HepG2 (cell line): ENCODE measurements around the gene RABGAP1L. TPM values are rescaled to one million over a fixed set of nuclear protein-coding genes. Genes with fewer than 3 reads are reported as not detected.

ENCODE experiments used
- ATAC-seq: fragments of 200-7000 bp; cut with Tn5 transposase; 3 replicates; pipeline ENCODE4 v1.9.1; 2020; ENCODE audit warnings: mild to moderate bottlenecking, moderate library complexity
- BruUV-seq: library from RNA; stranded (reverse); fragments of 400-500 nt; replicated peaks from 2 replicates; lab custom pipeline; 2021; lab: Mats Ljungman, UMichigan
- CTCF ChIA-PET: fragments of 300-600 bp; formaldehyde crosslinking; extraction: SDS; loops from one replicate; lab custom pipeline; 2021; ENCODE audit warnings: low total read pairs, inconsistent platforms, low intra/inter-chr PET ratio; lab: Yijun Ruan, JAX
- POLR2A ChIA-PET: fragments of 350-600 bp; sonication (Branson Sonifier 250); formaldehyde crosslinking; loops from one replicate; lab custom pipeline; 2020; ENCODE audit warnings: antibody characterized with exemption, inconsistent platforms; lab: Yijun Ruan, JAX
- DNase-seq: peaks from one replicate; pipeline ENCODE4 v3.0.0-alpha.2; 2015; ENCODE audit warnings: low spot score
- FAIRE-seq: peaks from 3 replicates; lab custom pipeline; 2011; peaks lifted over from hg19 to GRCh38; lab: Jason Lieb, UNC
- H2AFZ ChIP-seq: one replicate; pipeline ENCODE4 v1.6.1; 2011; ENCODE audit warnings: low read length, inconsistent platforms
- H3K27ac ChIP-seq: fragments of 300-600 bp; 3 replicates; pipeline ENCODE4 v1.8.0; 2011; ENCODE audit warnings: mixed run types, mild to moderate bottlenecking, mixed read lengths, low read length, inconsistent platforms; ENCODE audit not compliant: insufficient read depth; ENCODE audit errors: extremely low read length
- H3K27me3 ChIP-seq, 2 experiments: fragments of 200-600 bp in 1 of 2; 2 replicates in 1 of 2; 3 replicates in 1 of 2; pipeline versions ENCODE4 v1.6.0 to v1.8.0; 2011; ENCODE audit warnings: low read length in 2 of 2, mild to moderate bottlenecking in 2 of 2, moderate library complexity in 2 of 2, inconsistent platforms in 1 of 2; ENCODE audit not compliant: insufficient read depth in 2 of 2, control insufficient read depth in 1 of 2
- H3K36me3 ChIP-seq, 2 experiments: fragments of 200-600 bp in 1 of 2; replicated peaks in 1 of 2; 2 replicates in 1 of 2; 3 replicates in 1 of 2; pipeline versions ENCODE4 v1.5.1 to v1.8.0; 2011; ENCODE audit warnings: low read length in 2 of 2, inconsistent platforms in 1 of 2; ENCODE audit not compliant: insufficient read depth in 2 of 2, control insufficient read depth in 1 of 2
- H3K4me1 ChIP-seq: 2 replicates; pipeline ENCODE4 v1.5.1; 2012; ENCODE audit warnings: low read length, inconsistent platforms; ENCODE audit not compliant: insufficient read depth
- H3K4me2 ChIP-seq: 2 replicates; pipeline ENCODE4 v1.6.0; 2011; ENCODE audit warnings: low read depth, low read length, inconsistent platforms
- H3K4me3 ChIP-seq, 3 experiments: fragments of 200-600 bp in 1 of 3; sonication (generic), shearing (Covaris generic) in 1 of 3; replicated peaks in 1 of 3; 2 replicates each; pipeline ENCODE4 v1.5.1; 2011 to 2016; ENCODE audit warnings: low read length in 3 of 3, inconsistent platforms in 2 of 3, low read depth in 2 of 3, mild to moderate bottlenecking in 2 of 3, control low read depth in 1 of 3, mixed read lengths in 1 of 3; ENCODE audit not compliant: insufficient read depth in 1 of 3
- H3K79me2 ChIP-seq: one replicate; pipeline ENCODE4 v1.6.1; 2011; ENCODE audit warnings: low read length, inconsistent platforms; ENCODE audit not compliant: insufficient read depth
- H3K9ac ChIP-seq: 2 replicates; pipeline ENCODE4 v1.6.0; 2011; ENCODE audit warnings: mild to moderate bottlenecking, low read depth, low read length, inconsistent platforms; ENCODE audit not compliant: insufficient read depth
- H3K9me3 ChIP-seq: 2 replicates; pipeline ENCODE4 v1.5.1; 2012; ENCODE audit warnings: mild to moderate bottlenecking, low read length
- H4K20me1 ChIP-seq: 2 replicates; pipeline ENCODE4 v1.6.0; 2011; ENCODE audit warnings: inconsistent platforms, mild to moderate bottlenecking, low read length, moderate library complexity; ENCODE audit not compliant: insufficient read depth
- DMAP1 ChIP-seq: IDR thresholded peaks from 2 replicates; pipeline ENCODE4 v1.6.1; 2016
- FOXA1 ChIP-seq, 2 experiments: fragments of 450-650 bp in 1 of 2; sonication (generic) in 1 of 2; formaldehyde crosslinking in 1 of 2; IDR thresholded peaks; 2 replicates each; pipeline versions ENCODE4 v1.4.0 to v1.6.1; 2016 to 2020; ENCODE audit warnings: missing genetic modification reagents in 1 of 2
- HNRNPLL ChIP-seq: fragments of 200-400 bp; formaldehyde crosslinking; IDR thresholded peaks from 2 replicates; pipeline ENCODE4 v1.6.1; 2017; ENCODE audit warnings: mild to moderate bottlenecking, low read depth, low read length; ENCODE audit not compliant: poor library complexity, severe bottlenecking
- MAFK ChIP-seq, 2 experiments: IDR thresholded peaks in 1 of 2; conservative IDR thresholded peaks in 1 of 2; 2 replicates each; pipeline ENCODE4 v1.6.1; 2011; ENCODE audit warnings: improper control_type of control experiment in 2 of 2, low read length in 2 of 2
- SALL1 ChIP-seq: sonication (generic); formaldehyde crosslinking; IDR thresholded peaks from 2 replicates; pipeline ENCODE4 v1.8.0; 2022; ENCODE audit warnings: mild to moderate bottlenecking, missing genetic modification reagents
- SMAD9 ChIP-seq: sonication (generic); formaldehyde crosslinking; IDR thresholded peaks from 2 replicates; pipeline ENCODE4 v1.5.1; 2020; ENCODE audit warnings: mild to moderate bottlenecking, missing genetic modification reagents
- TFDP2 ChIP-seq: sonication (generic); formaldehyde crosslinking; IDR thresholded peaks from 2 replicates; pipeline ENCODE4 v1.4.0; 2020; ENCODE audit warnings: missing genetic modification reagents
- ZNF331 ChIP-seq: sonication (generic); formaldehyde crosslinking; IDR thresholded peaks from 2 replicates; pipeline ENCODE4 v1.4.0; 2020; ENCODE audit warnings: missing genetic modification reagents
- ZNF382 ChIP-seq: sonication (generic); formaldehyde crosslinking; IDR thresholded peaks from 2 replicates; pipeline ENCODE4 v1.5.0; 2020; ENCODE audit warnings: missing genetic modification reagents, mild to moderate bottlenecking, borderline replicate concordance
- ZNF510 ChIP-seq: sonication (generic); formaldehyde crosslinking; IDR thresholded peaks from 2 replicates; pipeline ENCODE4 v1.4.0; 2020; ENCODE audit warnings: low read depth, mild to moderate bottlenecking, missing genetic modification reagents
- ZNF614 ChIP-seq: IDR thresholded peaks from 2 replicates; pipeline ENCODE4 v1.6.1; 2018; ENCODE audit warnings: missing biosample characterization, missing genetic modification reagents, inconsistent platforms, borderline replicate concordance
- ZNF7 ChIP-seq: IDR thresholded peaks from 2 replicates; pipeline ENCODE4 v1.6.1; 2016; ENCODE audit warnings: missing biosample characterization, missing genetic modification reagents
- ZNF776 ChIP-seq: sonication (generic); formaldehyde crosslinking; IDR thresholded peaks from 2 replicates; pipeline ENCODE4 v1.4.0; 2020; ENCODE audit warnings: mild to moderate bottlenecking, missing genetic modification reagents
- WGBS: methylation state at CpG from one replicate; pipeline ENCODE4 v1.1.6; 2017; ENCODE audit warnings: low lambda C conversion rate; 5-methylcytosine and 5-hydroxymethylcytosine counted together
- in situ Hi-C: cut with HindIII; loops from 2 replicates; pipeline ENCODE4 v1.10.0; 2017; ENCODE audit warnings: low pct_unique_long_range_greater_than_20kb; ENCODE audit not compliant: extremely low pct_ligation_motif_present
- intact Hi-C: fragments of 100-400 bp; cut with micrococcal nuclease; formaldehyde crosslinking; loops from one replicate; pipeline ENCODE4 v1.10.0; 2022; ENCODE audit not compliant: unreplicated experiment
- polyA plus RNA-seq, 8 experiments: library from polyadenylated mRNA; depleted of rRNA in 3 of 8; stranded (reverse) in 7 of 8; unstranded in 1 of 8; fragments of >200 nt; fragmentation: Illumina TruSeq in 4 of 8; extraction: Trizol in 4 of 8; gene quantifications; 2 replicates each; pipeline versions ENCODE4 v1.2.1 to v1.2.3, GENCODE V29; 2011 to 2016; ENCODE audit warnings: low read depth in 4 of 8, missing spikeins in 1 of 8, mixed read lengths in 1 of 8; ENCODE audit not compliant: insufficient read depth in 1 of 8
- total RNA-seq, 5 experiments: library from RNA; depleted of rRNA; stranded (reverse); fragments of >200 nt; fragmentation: Illumina TruSeq; extraction: Trizol; gene quantifications; 2 replicates each; pipeline ENCODE4 v1.2.3, GENCODE V29; 2016; ENCODE audit warnings: low read depth in 1 of 5
- TF ChIP-seq, protein P1 (sequence below): sonication (generic); formaldehyde crosslinking; IDR thresholded peaks from 2 replicates; pipeline ENCODE4 v1.5.1; 2020; ENCODE audit warnings: missing genetic modification reagents, mild to moderate bottlenecking, borderline replicate concordance
- TF ChIP-seq, protein P2 (sequence below): sonication (generic); formaldehyde crosslinking; IDR thresholded peaks from 2 replicates; pipeline ENCODE4 v1.4.0; 2020; ENCODE audit warnings: missing genetic modification reagents

RABGAP1L gene
- total and polyA plus RNA-seq, 2 of the 13 experiments (the other 11 are each of a cell fraction or from before 2014, with no cell fraction given): 7.9 to 22.6 TPM

DNA sequence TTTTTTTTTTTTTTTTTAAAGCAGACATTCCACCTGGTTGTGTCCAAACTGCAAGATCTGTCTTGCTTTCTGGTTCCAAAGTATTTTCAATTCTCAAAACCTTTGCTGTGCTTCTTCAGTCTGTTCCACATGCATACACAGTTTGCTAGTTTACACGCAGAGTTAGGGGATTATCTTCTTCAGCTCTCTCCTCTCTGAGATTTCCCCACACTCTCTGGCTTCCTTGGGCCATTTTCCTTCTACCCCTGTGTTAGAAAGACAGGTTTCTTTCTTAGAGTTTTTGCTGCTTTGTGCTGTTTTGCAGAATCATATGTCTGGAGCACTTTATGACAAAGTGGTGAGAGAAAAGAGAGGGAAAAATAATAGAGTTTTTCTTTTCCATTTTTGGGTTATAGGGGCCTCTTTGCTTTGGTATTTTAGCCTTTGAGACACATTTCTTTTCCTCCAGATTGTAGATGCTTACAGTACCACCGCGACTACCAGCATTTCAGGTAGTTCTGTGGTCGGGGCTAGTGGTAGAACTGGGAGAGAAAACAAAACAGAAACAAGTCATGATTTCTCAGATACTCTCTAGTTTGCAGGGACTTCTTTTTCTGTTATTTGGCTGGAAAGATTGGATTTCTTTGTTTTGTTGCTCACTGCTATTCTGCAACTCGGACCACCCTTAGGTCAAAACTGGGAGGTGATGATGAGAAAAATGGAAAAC is 66.3 kb downstream of the RABGAP1L start:
- no peak overlapping the region for H3K4me2 ChIP-seq
- H3K4me3 ChIP-seq: no peak overlapping the region
- no peaks in the 10 kb centered on the region for H3K27me3 ChIP-seq
- no peak for FAIRE-seq
- H2AFZ ChIP-seq: no peak overlapping the region
- DNase-seq: no peak
- no peaks in the 10 kb centered on the region for H4K20me1 ChIP-seq
- H3K9ac ChIP-seq: no peak overlapping the region
- no peaks in the 10 kb centered on the region for H3K79me2 ChIP-seq
- no TSS peak for BruUV-seq
- in situ Hi-C loops (no loop called here), intact Hi-C loops (no loop called here)
- H3K27ac ChIP-seq: no peak overlapping the region
- peaks cover 10% of the 10 kb centered on the region for H3K9me3 ChIP-seq
- no peaks in the 10 kb centered on the region for H3K4me1 ChIP-seq
- no peak for ATAC-seq
- H3K36me3 ChIP-seq: peaks cover 3 to 12% of the 10 kb centered on the region in 2 experiments; a peak in 3 of 5 replicates
- ChIA-PET CTCF (no interaction called here), POLR2A (no interaction called here)
- TF ChIP-seq HNRNPLL (no peak), SALL1 (no peak), ZNF382 (CRISPR knock-in tag) (no peak)
- 96% methylated on average over 5 of the region's 5 CpGs for WGBS

DNA sequence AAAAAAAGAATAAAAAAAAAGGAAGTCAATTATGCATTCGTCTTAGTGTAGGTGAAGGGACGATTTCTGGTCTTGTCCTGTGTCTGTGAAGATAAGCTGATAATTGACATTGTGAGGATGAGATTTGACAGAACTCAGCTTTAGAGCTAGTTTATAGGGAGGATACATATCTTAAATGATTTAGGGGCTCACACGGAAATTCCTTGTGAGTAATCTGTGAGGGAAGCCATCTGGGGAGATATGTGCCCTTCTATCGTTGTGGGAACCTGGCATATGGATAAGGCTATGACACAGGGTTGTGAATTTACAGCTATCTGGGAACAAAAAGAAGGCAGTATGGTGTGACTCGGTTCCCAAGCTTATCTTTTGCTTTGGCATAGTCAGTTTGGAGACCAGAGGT is 71.1 kb downstream of the RABGAP1L start:
- ChIA-PET POLR2A (no interaction called here), CTCF (no interaction called here)
- H3K9me3 ChIP-seq: no peaks in the 10 kb centered on the region
- H3K27me3 ChIP-seq: no peaks in the 10 kb centered on the region
- DNase-seq (no peak), FAIRE-seq (no peak), ATAC-seq (no peak)
- intact Hi-C loops (no loop called here), in situ Hi-C loops (no loop called here)
- H3K4me2 ChIP-seq: no peak overlapping the region
- no peaks in the 10 kb centered on the region for H3K36me3 ChIP-seq
- H3K4me3 ChIP-seq: no peak overlapping the region
- whole genome bisulfite sequencing: 89% methylated on average over 5 of the region's 5 CpGs
- H3K4me1 ChIP-seq: no peaks in the 10 kb centered on the region
- H3K9ac ChIP-seq: no peak overlapping the region
- H3K79me2 ChIP-seq: no peaks in the 10 kb centered on the region
- no peaks in the 10 kb centered on the region for H4K20me1 ChIP-seq
- H2AFZ ChIP-seq: no peak overlapping the region
- no peak overlapping the region for H3K27ac ChIP-seq
- BruUV-seq: no TSS peak
- no peak for TF ChIP-seq ZNF614 (CRISPR knock-in tag)
- TF ChIP-seq ZNF776: no peak
- TF ChIP-seq TFDP2: no peak
- TF ChIP-seq, protein P1, sequence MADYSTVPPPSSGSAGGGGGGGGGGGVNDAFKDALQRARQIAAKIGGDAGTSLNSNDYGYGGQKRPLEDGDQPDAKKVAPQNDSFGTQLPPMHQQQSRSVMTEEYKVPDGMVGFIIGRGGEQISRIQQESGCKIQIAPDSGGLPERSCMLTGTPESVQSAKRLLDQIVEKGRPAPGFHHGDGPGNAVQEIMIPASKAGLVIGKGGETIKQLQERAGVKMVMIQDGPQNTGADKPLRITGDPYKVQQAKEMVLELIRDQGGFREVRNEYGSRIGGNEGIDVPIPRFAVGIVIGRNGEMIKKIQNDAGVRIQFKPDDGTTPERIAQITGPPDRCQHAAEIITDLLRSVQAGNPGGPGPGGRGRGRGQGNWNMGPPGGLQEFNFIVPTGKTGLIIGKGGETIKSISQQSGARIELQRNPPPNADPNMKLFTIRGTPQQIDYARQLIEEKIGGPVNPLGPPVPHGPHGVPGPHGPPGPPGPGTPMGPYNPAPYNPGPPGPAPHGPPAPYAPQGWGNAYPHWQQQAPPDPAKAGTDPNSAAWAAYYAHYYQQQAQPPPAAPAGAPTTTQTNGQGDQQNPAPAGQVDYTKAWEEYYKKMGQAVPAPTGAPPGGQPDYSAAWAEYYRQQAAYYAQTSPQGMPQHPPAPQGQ (CRISPR knock-in tag): no peak
- TF ChIP-seq SMAD9: no peak
- TF ChIP-seq DMAP1 (CRISPR knock-in tag): no peak
- no peak for TF ChIP-seq ZNF510
- TF ChIP-seq MAFK (conservative IDR thresholded peaks at IDR 0.05 in 1 of 2, IDR thresholded peaks at IDR 0.05 in 1 of 2; ENCODE audit: low read length in 2 of 2): no peak
- TF ChIP-seq, protein P2, sequence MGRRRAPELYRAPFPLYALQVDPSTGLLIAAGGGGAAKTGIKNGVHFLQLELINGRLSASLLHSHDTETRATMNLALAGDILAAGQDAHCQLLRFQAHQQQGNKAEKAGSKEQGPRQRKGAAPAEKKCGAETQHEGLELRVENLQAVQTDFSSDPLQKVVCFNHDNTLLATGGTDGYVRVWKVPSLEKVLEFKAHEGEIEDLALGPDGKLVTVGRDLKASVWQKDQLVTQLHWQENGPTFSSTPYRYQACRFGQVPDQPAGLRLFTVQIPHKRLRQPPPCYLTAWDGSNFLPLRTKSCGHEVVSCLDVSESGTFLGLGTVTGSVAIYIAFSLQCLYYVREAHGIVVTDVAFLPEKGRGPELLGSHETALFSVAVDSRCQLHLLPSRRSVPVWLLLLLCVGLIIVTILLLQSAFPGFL (CRISPR knock-in tag): no peak
- TF ChIP-seq ZNF7 (CRISPR knock-in tag): no peak
- TF ChIP-seq FOXA1 (IDR thresholded peaks at IDR 0.05): no peak
- TF ChIP-seq FOXA1 (CRISPR knock-in tag; IDR thresholded peaks at IDR 0.05): no peak
- TF ChIP-seq ZNF331 (CRISPR knock-in tag): no peak
